Upper lobe of left lung (tissue), 4 donors: ENCODE results near the gene PHLPP2.

Experiments
- EP300 ChIP-seq, 4 donors: sonication (generic); formaldehyde crosslinking; IDR thresholded peaks; one replicate each; pipeline ENCODE4 v1.5.1; 2017; ENCODE audit warnings: antibody characterized with exemption in 4 of 4, control low read depth in 2 of 4
- POLR2A ChIP-seq, 4 donors: fragments of 450-650 bp; IDR thresholded peaks; one replicate each; pipeline ENCODE4 v1.5.1; 2016 to 2017; ENCODE audit warnings: antibody characterized with exemption in 4 of 4, mild to moderate bottlenecking in 2 of 4

DNA sequence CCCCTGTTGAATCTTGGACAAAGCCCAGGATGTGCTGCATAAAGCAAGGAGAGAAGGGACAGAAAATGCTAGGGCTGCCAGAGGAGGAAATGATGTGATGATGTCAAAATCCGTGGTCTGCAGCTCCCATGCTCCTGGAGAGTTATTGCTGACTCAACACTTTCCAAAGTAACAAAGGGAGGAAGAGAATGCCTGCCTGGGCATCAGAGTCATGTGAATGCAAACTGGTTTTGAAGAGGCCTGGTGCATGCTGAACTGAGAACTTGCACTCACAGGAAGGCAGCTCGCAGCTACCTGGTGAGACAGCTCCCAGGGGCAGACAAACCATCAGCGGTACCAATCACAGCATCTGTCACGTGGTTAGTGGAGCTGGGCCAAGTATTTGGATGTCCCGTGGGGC lies 95.7 kb downstream of the PHLPP2 start:
- TF ChIP-seq EP300 (IDR thresholded peaks at IDR 0.05) (no peak), POLR2A (IDR thresholded peaks at IDR 0.05) (no peak)
